ENCODE results near the gene PRADC1. TPM values are rescaled to one million over a fixed set of nuclear protein-coding genes. Genes with fewer than 3 reads are reported as not detected.

Gene PRADC1
- total RNA-seq, 6 donors from 2014 or later: 6.7 to 21.6 (median 16.3) TPM

DNA sequence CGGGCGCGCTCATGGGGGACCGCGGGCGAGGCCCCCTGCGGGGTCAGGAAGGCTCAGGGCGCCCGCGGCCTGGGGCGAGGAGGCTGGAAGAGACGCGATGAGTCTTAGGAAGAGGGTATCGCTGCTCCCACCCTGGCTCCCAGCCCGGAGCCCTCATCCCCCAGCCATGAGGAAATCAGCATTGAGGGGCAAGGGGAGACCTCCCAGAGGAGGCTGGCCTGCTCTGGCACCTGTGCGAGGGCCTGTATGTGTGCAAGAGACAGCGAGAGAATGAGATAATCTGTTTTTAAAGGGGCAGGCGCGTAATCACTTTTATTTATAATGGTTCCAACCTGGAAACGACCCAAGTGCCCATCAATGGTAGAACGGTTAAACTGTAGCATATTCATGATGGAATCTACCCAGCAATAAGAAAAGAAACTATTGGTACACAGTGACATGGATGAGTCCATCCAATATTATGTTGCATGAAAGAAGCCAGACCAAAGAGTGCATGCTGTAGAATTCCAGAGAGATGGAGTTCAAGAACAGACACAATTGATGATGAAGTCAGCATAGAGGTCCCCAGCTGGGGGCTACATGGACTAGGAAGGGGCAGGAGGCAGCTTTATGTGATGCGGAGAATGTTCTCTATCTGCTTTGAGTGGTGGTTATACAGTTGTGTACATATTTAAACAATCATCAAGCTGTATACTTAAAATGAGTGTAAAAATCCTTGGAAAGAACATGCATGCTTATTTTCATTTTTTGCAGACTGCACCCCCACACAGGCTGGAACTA, 36.8 kb upstream of the PRADC1 start:
- Histone ChIP-seq H3K36me3 (no peaks in the 10 kb centered on the region), H3K9me3 (no peaks in the 10 kb centered on the region), H3K27me3 (peaks cover 0 to 18% (median 1%) of the 10 kb centered on the region in 4 donors), H3K4me3 (peak overlapping the region in 3 of 4 donors; percentile 22 to 38 (median 28)), H3K4me1 (peaks cover 5 to 13% (median 6%) of the 10 kb centered on the region in 4 donors), H3K27ac (no peak overlapping the region)
- TF ChIP-seq, protein P1, sequence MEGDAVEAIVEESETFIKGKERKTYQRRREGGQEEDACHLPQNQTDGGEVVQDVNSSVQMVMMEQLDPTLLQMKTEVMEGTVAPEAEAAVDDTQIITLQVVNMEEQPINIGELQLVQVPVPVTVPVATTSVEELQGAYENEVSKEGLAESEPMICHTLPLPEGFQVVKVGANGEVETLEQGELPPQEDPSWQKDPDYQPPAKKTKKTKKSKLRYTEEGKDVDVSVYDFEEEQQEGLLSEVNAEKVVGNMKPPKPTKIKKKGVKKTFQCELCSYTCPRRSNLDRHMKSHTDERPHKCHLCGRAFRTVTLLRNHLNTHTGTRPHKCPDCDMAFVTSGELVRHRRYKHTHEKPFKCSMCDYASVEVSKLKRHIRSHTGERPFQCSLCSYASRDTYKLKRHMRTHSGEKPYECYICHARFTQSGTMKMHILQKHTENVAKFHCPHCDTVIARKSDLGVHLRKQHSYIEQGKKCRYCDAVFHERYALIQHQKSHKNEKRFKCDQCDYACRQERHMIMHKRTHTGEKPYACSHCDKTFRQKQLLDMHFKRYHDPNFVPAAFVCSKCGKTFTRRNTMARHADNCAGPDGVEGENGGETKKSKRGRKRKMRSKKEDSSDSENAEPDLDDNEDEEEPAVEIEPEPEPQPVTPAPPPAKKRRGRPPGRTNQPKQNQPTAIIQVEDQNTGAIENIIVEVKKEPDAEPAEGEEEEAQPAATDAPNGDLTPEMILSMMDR (IDR thresholded peaks at IDR 0.05): no peak
- TF ChIP-seq POLR2A (IDR thresholded peaks at IDR 0.05): no peak
- no peak for TF ChIP-seq EP300 (IDR thresholded peaks at IDR 0.05)
- TF ChIP-seq POLR2AphosphoS5 (IDR thresholded peaks at IDR 0.05): no peak
- DNase-seq: no peak
- 32 to 52% methylated on average over 9 to 19 of the region's 22 CpGs for WGBS, 2 donors
- no peak for ATAC-seq (ENCODE audit: low FRiP score in 2 of 2)

DNA sequence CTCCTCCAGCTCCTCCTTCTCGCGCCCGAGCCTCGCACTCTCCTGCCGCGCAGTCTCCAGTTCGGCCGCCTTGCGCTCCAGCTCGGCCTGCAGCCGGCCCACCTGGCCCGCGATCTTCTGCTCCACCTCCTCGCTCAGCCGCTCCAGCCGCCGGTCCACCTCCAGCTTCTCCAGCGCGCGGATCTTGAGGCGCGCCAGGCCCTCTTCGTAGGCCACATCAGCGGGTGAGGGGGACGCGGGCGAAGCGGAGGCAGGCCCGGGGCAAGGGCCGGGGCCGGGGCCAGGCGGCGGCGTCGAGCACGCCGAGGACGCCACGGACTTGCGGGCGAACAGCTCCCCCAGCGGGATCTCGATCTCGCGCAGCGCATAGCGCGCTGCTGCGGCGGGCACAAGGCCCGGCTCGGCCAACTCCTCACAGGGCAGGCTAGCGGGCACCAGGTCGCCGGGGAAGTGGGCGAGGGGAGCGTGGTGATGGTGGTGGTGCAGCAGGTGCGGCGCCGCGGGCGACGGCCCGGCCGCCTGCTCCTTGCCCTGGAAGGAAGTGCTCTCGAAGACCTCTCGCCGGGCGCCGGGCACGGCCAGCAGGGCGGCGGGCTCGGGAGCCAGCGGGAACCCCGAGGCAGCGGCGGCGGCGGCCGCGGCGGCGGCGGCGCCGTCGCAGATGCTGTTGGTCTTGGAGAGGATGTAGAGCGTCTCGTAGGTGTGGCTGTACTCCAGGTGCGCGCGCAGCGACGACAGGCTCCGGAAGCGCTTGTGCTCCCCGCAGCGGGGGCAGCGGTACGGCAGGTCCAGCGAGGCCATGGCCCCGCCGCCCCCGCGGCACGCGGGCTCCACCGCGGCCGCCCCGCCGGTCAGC, 36.0 kb upstream of the PRADC1 start:
- H3K27ac ChIP-seq: no peak overlapping the region
- peak in 1 of 2 donors; percentile 16 for ATAC-seq (ENCODE audit: low FRiP score in 2 of 2)
- WGBS, 2 donors: 21 to 60% methylated on average over 20 to 62 of the region's 113 CpGs

DNA sequence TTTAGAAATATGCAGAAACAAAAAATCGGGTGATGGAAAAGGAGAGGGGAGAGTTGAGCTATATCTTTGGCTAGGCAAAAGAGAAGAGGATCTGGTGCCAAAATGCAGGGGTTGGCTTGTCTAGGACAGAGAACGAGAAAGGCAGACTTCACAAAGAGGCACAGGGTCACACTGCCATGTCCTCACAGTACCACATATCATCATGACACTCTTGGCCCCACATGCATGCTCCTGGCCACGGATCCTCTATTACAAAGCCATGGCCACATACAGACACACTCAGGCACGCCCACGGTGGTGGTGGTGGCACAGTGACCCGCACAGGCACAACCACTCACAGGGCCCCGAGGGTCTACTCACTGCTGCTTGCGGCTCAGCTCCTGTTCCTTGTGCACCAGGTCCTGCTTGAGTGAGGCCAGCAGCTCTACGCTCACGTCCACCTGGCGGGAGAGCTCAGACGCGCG, 35.4 kb upstream of the PRADC1 start:
- Histone ChIP-seq H3K4me1 (peaks cover 5 to 13% (median 6%) of the 10 kb centered on the region in 4 donors), H3K9me3 (no peaks in the 10 kb centered on the region), H3K36me3 (no peaks in the 10 kb centered on the region), H3K4me3 (peak overlapping the region in 1 of 4 donors; percentile 28), H3K27me3 (peaks cover 0 to 18% (median 1%) of the 10 kb centered on the region in 4 donors), H3K27ac (no peak overlapping the region)
- 54 to 62% methylated on average over 6 to 14 of the region's 14 CpGs for WGBS, 2 donors
- TF ChIP-seq POLR2A (IDR thresholded peaks at IDR 0.05) (no peak), POLR2AphosphoS5 (IDR thresholded peaks at IDR 0.05) (no peak)
- TF ChIP-seq, protein P1 (IDR thresholded peaks at IDR 0.05): no peak
- ATAC-seq (ENCODE audit: low FRiP score in 2 of 2): no peak
- no peak for DNase-seq

More for the DNA sequence above, 36.0 kb upstream of the PRADC1 start:
- peaks cover 5 to 13% (median 6%) of the 10 kb centered on the region in 4 donors for H3K4me1 ChIP-seq
- DNase-seq: peak; percentile 35 to 91
- no peak for TF ChIP-seq POLR2A (IDR thresholded peaks at IDR 0.05)
- TF ChIP-seq, protein P1 (IDR thresholded peaks at IDR 0.05): peak in 2 of 6 experiments; percentile 13 to 19
- peak overlapping the region in 3 of 4 donors; percentile 22 to 38 (median 28) for H3K4me3 ChIP-seq
- H3K9me3 ChIP-seq: no peaks in the 10 kb centered on the region
- H3K36me3 ChIP-seq: no peaks in the 10 kb centered on the region
- H3K27me3 ChIP-seq: peaks cover 0 to 18% (median 1%) of the 10 kb centered on the region in 4 donors

DNA sequence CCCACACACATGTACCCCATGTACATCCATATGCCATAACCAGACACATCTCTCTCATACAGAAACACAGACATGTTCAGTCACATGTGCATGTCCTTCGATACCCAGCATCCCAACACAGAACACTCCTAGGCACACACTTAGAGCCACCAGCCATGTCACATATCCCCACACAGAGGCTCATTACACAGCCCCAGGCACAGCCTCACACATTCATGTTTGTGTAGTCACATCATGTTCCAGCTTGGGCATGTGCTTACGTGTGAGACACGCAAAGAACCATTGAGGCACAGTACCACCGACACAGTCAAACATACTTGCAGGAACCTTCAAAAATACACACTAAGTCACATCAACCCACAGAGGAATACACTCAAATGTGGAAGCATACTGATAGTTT, 34.0 kb upstream of the PRADC1 start:
- Histone ChIP-seq H3K36me3 (no peaks in the 10 kb centered on the region), H3K4me3 (no peak overlapping the region), H3K27ac (no peak overlapping the region), H3K9me3 (no peaks in the 10 kb centered on the region), H3K4me1 (peaks cover 5 to 13% (median 6%) of the 10 kb centered on the region in 4 donors), H3K27me3 (peaks cover 0 to 18% (median 1%) of the 10 kb centered on the region in 4 donors)
- TF ChIP-seq POLR2A (IDR thresholded peaks at IDR 0.05) (no peak), POLR2AphosphoS5 (IDR thresholded peaks at IDR 0.05) (no peak), EP300 (IDR thresholded peaks at IDR 0.05) (no peak)
- TF ChIP-seq, protein P1 (IDR thresholded peaks at IDR 0.05): no peak
- 95 to 99% methylated on average over 4 of the region's 4 CpGs for WGBS, 2 donors
- no peak for DNase-seq
- ATAC-seq (ENCODE audit: low FRiP score in 2 of 2): no peak
